Nephron progenitor cell (in vitro differentiated cells): Measurements from ENCODE around the gene NDUFS7.

ENCODE experiments used
- DNase-seq: peaks from one replicate; pipeline ENCODE4 v3.0.0; 2021
- H3K27ac Mint-ChIP-seq: 2 replicates; pipeline ENCODE4 v1.8.0; 2021; ENCODE audit warnings: mild to moderate bottlenecking, moderate library complexity, mixed read lengths
- H3K27me3 Mint-ChIP-seq: 2 replicates; pipeline ENCODE4 v1.8.0; 2021; ENCODE audit warnings: mild to moderate bottlenecking, low read depth, mixed read lengths; ENCODE audit not compliant: poor library complexity
- H3K36me3 Mint-ChIP-seq: 2 replicates; pipeline ENCODE4 v1.8.0; 2021; ENCODE audit warnings: low read depth, mixed read lengths
- H3K4me1 Mint-ChIP-seq: 2 replicates; pipeline ENCODE4 v1.8.0; 2021; ENCODE audit warnings: mixed read lengths
- H3K4me3 Mint-ChIP-seq: 2 replicates; pipeline ENCODE4 v1.8.0; 2021; ENCODE audit warnings: mild to moderate bottlenecking, moderate library complexity, mixed read lengths
- H3K9me3 Mint-ChIP-seq: 2 replicates; pipeline ENCODE4 v1.8.0; 2021; ENCODE audit warnings: mild to moderate bottlenecking, moderate library complexity, mixed read lengths
- TF ChIP-seq, protein P1 (sequence below): fragments of 200-600 bp; sonication (generic); IDR thresholded peaks from 2 replicates; pipeline ENCODE4 v1.5.0; 2021; ENCODE audit warnings: antibody characterized with exemption

Gene NDUFS7

DNA sequence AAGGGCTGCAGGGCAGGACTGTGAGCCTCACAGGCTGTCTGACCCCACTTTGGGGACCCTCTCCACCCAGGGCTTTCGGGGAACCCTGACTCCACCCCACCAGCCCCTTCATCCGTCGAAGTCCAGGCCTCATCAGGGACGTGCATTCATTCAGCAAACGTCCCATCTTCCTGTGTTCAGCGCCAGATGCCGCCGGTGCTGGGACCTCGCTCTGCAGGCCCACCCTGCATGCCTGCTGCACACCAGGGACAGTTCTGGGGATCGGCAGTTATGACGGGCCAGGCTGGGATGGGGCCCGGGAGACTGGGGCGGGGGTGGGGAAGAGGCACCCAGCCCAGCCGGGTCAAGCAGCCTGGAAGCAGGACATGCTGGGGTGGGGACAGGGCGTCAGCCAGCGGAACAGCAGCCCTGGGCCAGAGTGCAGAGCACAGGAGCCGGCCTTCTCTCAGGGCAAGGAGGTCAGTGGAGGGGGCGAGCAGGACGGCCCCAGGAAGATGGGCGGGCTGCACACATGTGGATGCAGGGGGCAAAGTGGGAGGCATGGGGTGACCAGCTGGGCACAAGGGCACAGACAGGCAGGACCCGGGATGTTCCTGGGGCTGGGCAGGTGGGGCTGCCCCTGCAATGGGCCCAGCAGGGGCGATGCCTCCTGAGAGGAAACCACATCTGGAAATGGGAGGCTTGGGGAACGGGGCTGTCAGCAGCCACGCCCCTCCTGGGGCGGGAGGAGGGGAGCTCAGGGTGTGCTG, 12.5 kb downstream of the NDUFS7 start:
- Mint-ChIP-seq H3K4me3 (no peak overlapping the region), H3K27ac (no peak overlapping the region), H3K27me3 (peaks cover 3% of the 10 kb centered on the region), H3K36me3 (peaks cover 15% of the 10 kb centered on the region), H3K9me3 (no peaks in the 10 kb centered on the region), H3K4me1 (no peaks in the 10 kb centered on the region)
- TF ChIP-seq, protein P1, sequence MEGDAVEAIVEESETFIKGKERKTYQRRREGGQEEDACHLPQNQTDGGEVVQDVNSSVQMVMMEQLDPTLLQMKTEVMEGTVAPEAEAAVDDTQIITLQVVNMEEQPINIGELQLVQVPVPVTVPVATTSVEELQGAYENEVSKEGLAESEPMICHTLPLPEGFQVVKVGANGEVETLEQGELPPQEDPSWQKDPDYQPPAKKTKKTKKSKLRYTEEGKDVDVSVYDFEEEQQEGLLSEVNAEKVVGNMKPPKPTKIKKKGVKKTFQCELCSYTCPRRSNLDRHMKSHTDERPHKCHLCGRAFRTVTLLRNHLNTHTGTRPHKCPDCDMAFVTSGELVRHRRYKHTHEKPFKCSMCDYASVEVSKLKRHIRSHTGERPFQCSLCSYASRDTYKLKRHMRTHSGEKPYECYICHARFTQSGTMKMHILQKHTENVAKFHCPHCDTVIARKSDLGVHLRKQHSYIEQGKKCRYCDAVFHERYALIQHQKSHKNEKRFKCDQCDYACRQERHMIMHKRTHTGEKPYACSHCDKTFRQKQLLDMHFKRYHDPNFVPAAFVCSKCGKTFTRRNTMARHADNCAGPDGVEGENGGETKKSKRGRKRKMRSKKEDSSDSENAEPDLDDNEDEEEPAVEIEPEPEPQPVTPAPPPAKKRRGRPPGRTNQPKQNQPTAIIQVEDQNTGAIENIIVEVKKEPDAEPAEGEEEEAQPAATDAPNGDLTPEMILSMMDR: no peak
- no peak for DNase-seq

DNA sequence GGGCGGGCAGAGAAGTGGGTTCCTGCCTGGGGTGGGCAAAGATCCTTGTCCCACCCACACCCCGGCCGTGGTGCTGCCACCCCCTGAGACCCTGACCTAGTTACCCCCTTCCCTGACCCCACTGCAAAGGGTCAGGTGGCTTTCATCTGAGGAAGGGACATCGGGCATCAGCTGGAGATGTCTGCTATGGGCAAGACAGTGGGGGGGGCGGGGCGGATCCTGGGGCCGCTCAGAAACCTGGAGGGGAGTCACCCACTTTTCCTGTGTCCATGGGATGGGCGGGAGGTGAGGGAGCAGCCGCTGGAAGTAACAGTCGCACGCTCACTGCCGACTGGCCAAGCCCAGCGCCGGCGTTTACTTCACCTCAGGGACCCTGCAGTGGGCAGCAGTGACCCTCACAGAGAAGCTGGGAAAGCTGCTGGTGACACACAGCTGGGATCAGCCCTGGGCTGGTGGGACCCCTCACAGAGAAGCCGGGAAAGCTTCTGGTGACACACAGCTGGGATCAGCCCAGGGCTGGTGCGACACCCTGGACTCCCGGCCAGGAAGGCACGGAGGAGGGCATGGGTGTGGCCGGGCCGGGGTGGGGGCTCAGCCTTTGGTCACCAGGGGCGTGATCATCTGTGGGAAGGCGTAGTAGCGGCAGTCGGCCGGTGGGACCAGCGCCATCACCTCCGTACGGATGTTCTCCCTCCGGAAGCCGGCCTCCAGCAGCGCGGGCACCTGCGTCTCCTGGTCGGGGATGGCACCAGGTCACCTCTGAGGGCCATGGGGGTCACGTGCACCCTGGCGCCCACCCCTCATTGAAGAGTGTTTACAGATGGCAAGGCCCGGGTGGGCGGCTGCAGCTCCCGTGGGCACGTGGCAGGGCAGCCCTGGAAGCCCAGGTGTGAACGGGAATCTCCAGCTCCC, 13.3 kb downstream of the NDUFS7 start:
- no peaks in the 10 kb centered on the region for H3K9me3 Mint-ChIP-seq

DNA sequence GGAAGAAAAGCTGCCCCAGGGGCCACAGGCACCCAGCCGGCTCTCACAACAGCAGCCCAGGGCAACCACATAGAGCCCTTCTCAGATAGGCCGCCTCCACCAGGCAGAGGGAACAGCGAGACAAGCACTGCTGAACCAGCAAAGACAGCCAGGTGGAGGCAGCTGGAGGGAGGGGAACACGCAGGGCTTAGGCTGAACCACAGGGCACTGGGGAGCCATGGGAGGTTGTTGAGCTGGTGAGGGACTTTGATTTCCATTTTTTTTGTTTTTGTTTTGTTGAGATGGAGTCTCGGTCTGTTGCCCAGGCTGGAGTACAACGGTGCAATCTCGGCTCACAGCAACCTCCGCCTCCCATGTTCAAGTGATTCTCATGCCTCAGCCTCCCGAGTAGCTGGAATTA, 14.1 kb downstream of the NDUFS7 start:
- Mint-ChIP-seq H3K36me3 (peaks cover 6% of the 10 kb centered on the region), H3K27ac (no peak overlapping the region), H3K4me3 (no peak overlapping the region), H3K27me3 (peaks cover 4% of the 10 kb centered on the region), H3K4me1 (peaks cover 4% of the 10 kb centered on the region), H3K9me3 (no peaks in the 10 kb centered on the region)
- TF ChIP-seq, protein P1: no peak
- no peak for DNase-seq

More for the DNA sequence above, 13.3 kb downstream of the NDUFS7 start:
- H3K4me3 Mint-ChIP-seq: no peak overlapping the region
- H3K27me3 Mint-ChIP-seq: peaks cover 3% of the 10 kb centered on the region
- no peak for DNase-seq
- peaks cover 11% of the 10 kb centered on the region for H3K36me3 Mint-ChIP-seq
- no peaks in the 10 kb centered on the region for H3K4me1 Mint-ChIP-seq
- TF ChIP-seq, protein P1: no peak
- no peak overlapping the region for H3K27ac Mint-ChIP-seq

DNA sequence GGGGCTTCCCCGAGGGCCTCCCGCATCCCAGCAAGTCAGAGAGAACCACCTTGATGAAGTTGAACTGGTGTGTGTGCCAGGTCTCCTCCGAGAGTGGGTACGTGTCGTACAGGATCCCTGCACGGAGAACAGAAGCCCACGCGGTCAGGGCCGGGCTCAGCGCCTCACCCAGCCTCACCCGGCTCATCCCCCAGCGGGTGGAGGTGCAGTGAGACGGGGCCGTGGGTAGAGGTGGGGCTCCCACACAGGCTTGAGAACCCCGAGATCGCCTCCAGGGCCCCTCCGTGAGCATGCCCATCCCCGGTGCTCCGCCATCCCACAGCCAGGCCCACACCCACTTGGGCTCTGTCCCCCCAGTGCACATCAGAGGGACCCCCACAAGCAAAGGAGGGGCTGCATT, 15.4 kb downstream of the NDUFS7 start:
- no peak overlapping the region for H3K27ac Mint-ChIP-seq
- no peaks in the 10 kb centered on the region for H3K9me3 Mint-ChIP-seq
- DNase-seq: no peak
- H3K4me3 Mint-ChIP-seq: no peak overlapping the region
- peaks cover 10% of the 10 kb centered on the region for H3K27me3 Mint-ChIP-seq
- TF ChIP-seq, protein P1: no peak
- peaks cover 10% of the 10 kb centered on the region for H3K4me1 Mint-ChIP-seq
- peaks cover 6% of the 10 kb centered on the region for H3K36me3 Mint-ChIP-seq

DNA sequence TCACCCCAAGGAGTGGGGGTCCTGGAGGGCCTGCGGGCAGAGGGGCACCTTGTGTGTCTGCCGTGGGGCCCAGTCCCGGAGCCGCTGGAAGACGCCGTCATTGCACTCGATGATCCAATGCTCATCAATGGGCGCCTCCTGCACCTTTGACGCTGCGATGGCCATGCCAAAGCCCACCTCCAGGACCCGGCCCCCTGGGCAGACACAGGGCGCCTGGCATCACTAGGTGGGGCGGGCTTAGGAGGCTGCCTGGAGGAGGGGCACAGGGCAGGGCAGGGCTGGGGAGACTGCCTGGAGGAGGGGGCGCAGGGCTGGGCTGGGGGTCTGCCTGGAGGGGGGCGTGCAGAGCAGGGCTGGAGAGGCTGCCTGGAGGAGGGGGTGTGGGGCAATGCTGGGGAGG, 16.0 kb downstream of the NDUFS7 start:
- Mint-ChIP-seq H3K27me3 (peaks cover 16% of the 10 kb centered on the region), H3K9me3 (no peaks in the 10 kb centered on the region), H3K4me3 (no peak overlapping the region), H3K27ac (no peak overlapping the region), H3K4me1 (peaks cover 10% of the 10 kb centered on the region), H3K36me3 (peaks cover 6% of the 10 kb centered on the region)
- no peak for DNase-seq
- TF ChIP-seq, protein P1: no peak
